HepG2 (cell line): Measurements from ENCODE around the gene COL25A1. TPM values are rescaled to one million over a fixed set of nuclear protein-coding genes. Genes with fewer than 3 reads are reported as not detected.

Experiments used
- ATAC-seq: fragments of 200-7000 bp; cut with Tn5 transposase; 3 replicates; pipeline ENCODE4 v1.9.1; 2020; ENCODE audit warnings: mild to moderate bottlenecking, moderate library complexity
- BruUV-seq: library from RNA; stranded (reverse); fragments of 400-500 nt; replicated peaks from 2 replicates; lab custom pipeline; 2021; lab: Mats Ljungman, UMichigan
- CTCF ChIA-PET: fragments of 300-600 bp; formaldehyde crosslinking; extraction: SDS; loops from one replicate; lab custom pipeline; 2021; ENCODE audit warnings: low total read pairs, inconsistent platforms, low intra/inter-chr PET ratio; lab: Yijun Ruan, JAX
- POLR2A ChIA-PET: fragments of 350-600 bp; sonication (Branson Sonifier 250); formaldehyde crosslinking; loops from one replicate; lab custom pipeline; 2020; ENCODE audit warnings: antibody characterized with exemption, inconsistent platforms; lab: Yijun Ruan, JAX
- DNase-seq: peaks from one replicate; pipeline ENCODE4 v3.0.0-alpha.2; 2015; ENCODE audit warnings: low spot score
- FAIRE-seq: peaks from 3 replicates; lab custom pipeline; 2011; peaks lifted over from hg19 to GRCh38; lab: Jason Lieb, UNC
- H2AFZ ChIP-seq: one replicate; pipeline ENCODE4 v1.6.1; 2011; ENCODE audit warnings: low read length, inconsistent platforms
- H3K27ac ChIP-seq: fragments of 300-600 bp; 3 replicates; pipeline ENCODE4 v1.8.0; 2011; ENCODE audit warnings: mixed run types, mild to moderate bottlenecking, mixed read lengths, low read length, inconsistent platforms; ENCODE audit not compliant: insufficient read depth; ENCODE audit errors: extremely low read length
- H3K27me3 ChIP-seq, 2 experiments: fragments of 200-600 bp in 1 of 2; 2 replicates in 1 of 2; 3 replicates in 1 of 2; pipeline versions ENCODE4 v1.6.0 to v1.8.0; 2011; ENCODE audit warnings: low read length in 2 of 2, mild to moderate bottlenecking in 2 of 2, moderate library complexity in 2 of 2, inconsistent platforms in 1 of 2; ENCODE audit not compliant: insufficient read depth in 2 of 2, control insufficient read depth in 1 of 2
- H3K36me3 ChIP-seq, 2 experiments: fragments of 200-600 bp in 1 of 2; replicated peaks in 1 of 2; 2 replicates in 1 of 2; 3 replicates in 1 of 2; pipeline versions ENCODE4 v1.5.1 to v1.8.0; 2011; ENCODE audit warnings: low read length in 2 of 2, inconsistent platforms in 1 of 2; ENCODE audit not compliant: insufficient read depth in 2 of 2, control insufficient read depth in 1 of 2
- H3K4me1 ChIP-seq: 2 replicates; pipeline ENCODE4 v1.5.1; 2012; ENCODE audit warnings: low read length, inconsistent platforms; ENCODE audit not compliant: insufficient read depth
- H3K4me2 ChIP-seq: 2 replicates; pipeline ENCODE4 v1.6.0; 2011; ENCODE audit warnings: low read depth, low read length, inconsistent platforms
- H3K4me3 ChIP-seq, 3 experiments: fragments of 200-600 bp in 1 of 3; sonication (generic), shearing (Covaris generic) in 1 of 3; replicated peaks in 1 of 3; 2 replicates each; pipeline ENCODE4 v1.5.1; 2011 to 2016; ENCODE audit warnings: low read length in 3 of 3, inconsistent platforms in 2 of 3, low read depth in 2 of 3, mild to moderate bottlenecking in 2 of 3, control low read depth in 1 of 3, mixed read lengths in 1 of 3; ENCODE audit not compliant: insufficient read depth in 1 of 3
- H3K79me2 ChIP-seq: one replicate; pipeline ENCODE4 v1.6.1; 2011; ENCODE audit warnings: low read length, inconsistent platforms; ENCODE audit not compliant: insufficient read depth
- H3K9ac ChIP-seq: 2 replicates; pipeline ENCODE4 v1.6.0; 2011; ENCODE audit warnings: mild to moderate bottlenecking, low read depth, low read length, inconsistent platforms; ENCODE audit not compliant: insufficient read depth
- H3K9me3 ChIP-seq: 2 replicates; pipeline ENCODE4 v1.5.1; 2012; ENCODE audit warnings: mild to moderate bottlenecking, low read length
- H4K20me1 ChIP-seq: 2 replicates; pipeline ENCODE4 v1.6.0; 2011; ENCODE audit warnings: inconsistent platforms, mild to moderate bottlenecking, low read length, moderate library complexity; ENCODE audit not compliant: insufficient read depth
- ADNP ChIP-seq: sonication (generic); formaldehyde crosslinking; IDR thresholded peaks from 2 replicates; pipeline ENCODE4 v1.4.0; 2020; ENCODE audit warnings: missing genetic modification reagents
- DR1 ChIP-seq: sonication (generic); formaldehyde crosslinking; IDR thresholded peaks from 2 replicates; pipeline ENCODE4 v1.8.0; 2021; ENCODE audit warnings: mild to moderate bottlenecking, missing genetic modification reagents, inconsistent platforms
- SOX6 ChIP-seq, 2 experiments: fragments of 450-650 bp in 1 of 2; sonication (generic) in 1 of 2; formaldehyde crosslinking in 1 of 2; IDR thresholded peaks; 2 replicates each; pipeline versions ENCODE4 v1.4.0 to v1.6.1; 2017 to 2020; ENCODE audit warnings: antibody characterized with exemption in 1 of 2, mild to moderate bottlenecking in 1 of 2, missing genetic modification reagents in 1 of 2
- ZBTB39 ChIP-seq: sonication (generic); formaldehyde crosslinking; IDR thresholded peaks from 2 replicates; pipeline ENCODE4 v1.5.0; 2020; ENCODE audit warnings: missing genetic modification reagents
- ZNF569 ChIP-seq: sonication (generic); formaldehyde crosslinking; IDR thresholded peaks from 2 replicates; pipeline ENCODE4 v1.5.0; 2020; ENCODE audit warnings: mild to moderate bottlenecking, missing genetic modification reagents, moderate library complexity, borderline replicate concordance
- ZSCAN21 ChIP-seq: sonication (generic); formaldehyde crosslinking; IDR thresholded peaks from 2 replicates; pipeline ENCODE4 v1.8.0; 2022; ENCODE audit warnings: mild to moderate bottlenecking, missing genetic modification reagents, moderate library complexity, borderline replicate concordance
- WGBS: methylation state at CpG from one replicate; pipeline ENCODE4 v1.1.6; 2017; ENCODE audit warnings: low lambda C conversion rate; 5-methylcytosine and 5-hydroxymethylcytosine counted together
- in situ Hi-C: cut with HindIII; loops from 2 replicates; pipeline ENCODE4 v1.10.0; 2017; ENCODE audit warnings: low pct_unique_long_range_greater_than_20kb; ENCODE audit not compliant: extremely low pct_ligation_motif_present
- intact Hi-C: fragments of 100-400 bp; cut with micrococcal nuclease; formaldehyde crosslinking; loops from one replicate; pipeline ENCODE4 v1.10.0; 2022; ENCODE audit not compliant: unreplicated experiment
- polyA plus RNA-seq, 8 experiments: library from polyadenylated mRNA; depleted of rRNA in 3 of 8; stranded (reverse) in 7 of 8; unstranded in 1 of 8; fragments of >200 nt; fragmentation: Illumina TruSeq in 4 of 8; extraction: Trizol in 4 of 8; gene quantifications; 2 replicates each; pipeline versions ENCODE4 v1.2.1 to v1.2.3, GENCODE V29; 2011 to 2016; ENCODE audit warnings: low read depth in 4 of 8, missing spikeins in 1 of 8, mixed read lengths in 1 of 8; ENCODE audit not compliant: insufficient read depth in 1 of 8
- total RNA-seq, 5 experiments: library from RNA; depleted of rRNA; stranded (reverse); fragments of >200 nt; fragmentation: Illumina TruSeq; extraction: Trizol; gene quantifications; 2 replicates each; pipeline ENCODE4 v1.2.3, GENCODE V29; 2016; ENCODE audit warnings: low read depth in 1 of 5
- TF ChIP-seq, protein P1 (sequence below): sonication (generic); formaldehyde crosslinking; conservative IDR thresholded peaks from 2 replicates; pipeline ENCODE4 v1.4.0; 2020; ENCODE audit warnings: missing genetic modification reagents

Gene COL25A1
- total and polyA plus RNA-seq, 2 of the 13 experiments (the other 11 are each of a cell fraction or from before 2014, with no cell fraction given), result not detected

GRCh38 chr4:108788731-108789130 is 513.7 kb downstream of the COL25A1 start (continued):
- no peak for TF ChIP-seq ZBTB39
- TF ChIP-seq, protein P1, sequence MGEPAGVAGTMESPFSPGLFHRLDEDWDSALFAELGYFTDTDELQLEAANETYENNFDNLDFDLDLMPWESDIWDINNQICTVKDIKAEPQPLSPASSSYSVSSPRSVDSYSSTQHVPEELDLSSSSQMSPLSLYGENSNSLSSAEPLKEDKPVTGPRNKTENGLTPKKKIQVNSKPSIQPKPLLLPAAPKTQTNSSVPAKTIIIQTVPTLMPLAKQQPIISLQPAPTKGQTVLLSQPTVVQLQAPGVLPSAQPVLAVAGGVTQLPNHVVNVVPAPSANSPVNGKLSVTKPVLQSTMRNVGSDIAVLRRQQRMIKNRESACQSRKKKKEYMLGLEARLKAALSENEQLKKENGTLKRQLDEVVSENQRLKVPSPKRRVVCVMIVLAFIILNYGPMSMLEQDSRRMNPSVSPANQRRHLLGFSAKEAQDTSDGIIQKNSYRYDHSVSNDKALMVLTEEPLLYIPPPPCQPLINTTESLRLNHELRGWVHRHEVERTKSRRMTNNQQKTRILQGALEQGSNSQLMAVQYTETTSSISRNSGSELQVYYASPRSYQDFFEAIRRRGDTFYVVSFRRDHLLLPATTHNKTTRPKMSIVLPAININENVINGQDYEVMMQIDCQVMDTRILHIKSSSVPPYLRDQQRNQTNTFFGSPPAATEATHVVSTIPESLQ (CRISPR knock-in tag), result no peak

DNA sequence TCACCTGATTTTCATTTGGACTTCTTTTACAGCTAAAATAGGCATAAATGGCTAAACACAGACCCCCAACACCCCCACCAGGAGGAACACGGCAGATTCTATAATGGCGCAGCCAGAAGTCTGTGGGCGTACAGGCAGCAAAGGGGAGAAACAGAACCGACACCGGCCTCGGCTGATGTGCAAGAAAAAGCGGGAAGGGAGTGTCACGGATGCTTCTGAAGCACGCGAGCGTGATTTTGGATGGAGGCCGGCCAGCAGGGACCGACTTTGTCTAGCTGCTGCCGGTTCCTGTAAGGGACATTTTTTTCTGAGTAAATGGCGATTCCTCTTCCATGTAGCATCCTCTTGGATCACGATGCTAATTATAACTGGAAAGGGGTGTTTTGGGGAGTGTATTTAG is 514.7 kb downstream of the COL25A1 start:
- intact Hi-C loops (no loop called here), in situ Hi-C loops (no loop called here)
- TF ChIP-seq ADNP, result no peak
- no peak for TF ChIP-seq DR1 (CRISPR knock-in tag)
- TF ChIP-seq ZSCAN21, result no peak
- no peak for TF ChIP-seq ZNF569 (CRISPR knock-in tag)
- no peak for TF ChIP-seq SOX6 (IDR thresholded peaks at IDR 0.05)
- TF ChIP-seq SOX6 (CRISPR knock-in tag; IDR thresholded peaks at IDR 0.05), result no peak
- no TSS peak for BruUV-seq
- Histone ChIP-seq H3K9ac (no peak overlapping the region), H3K9me3 (no peaks in the 10 kb centered on the region), H3K36me3 (no peaks in the 10 kb centered on the region), H3K79me2 (no peaks in the 10 kb centered on the region), H4K20me1 (no peaks in the 10 kb centered on the region), H2AFZ (no peak overlapping the region), H3K4me2 (no peak overlapping the region), H3K4me1 (no peaks in the 10 kb centered on the region), H3K27ac (no peak overlapping the region), H3K27me3 (no peaks in the 10 kb centered on the region), H3K4me3 (no peak overlapping the region)
- FAIRE-seq (no peak), DNase-seq (no peak), ATAC-seq (no peak)
- WGBS, result 62% methylated on average over 16 of the region's 16 CpGs
- CTCF ChIA-PET, result no interaction called here
- POLR2A ChIA-PET, result no interaction called here
